C4-2B (cell line): Measurements from ENCODE around the gene TMEM204.

Experiments
- ZFX ChIP-seq: fragments of 450-650 bp; IDR thresholded peaks from 2 replicates; pipeline ENCODE4 v1.6.1; 2017
- TF ChIP-seq, protein P1 (sequence below): fragments of 450-650 bp; conservative IDR thresholded peaks from 2 replicates; pipeline ENCODE4 v1.5.1; 2017; ENCODE audit warnings: mild to moderate bottlenecking

DNA sequence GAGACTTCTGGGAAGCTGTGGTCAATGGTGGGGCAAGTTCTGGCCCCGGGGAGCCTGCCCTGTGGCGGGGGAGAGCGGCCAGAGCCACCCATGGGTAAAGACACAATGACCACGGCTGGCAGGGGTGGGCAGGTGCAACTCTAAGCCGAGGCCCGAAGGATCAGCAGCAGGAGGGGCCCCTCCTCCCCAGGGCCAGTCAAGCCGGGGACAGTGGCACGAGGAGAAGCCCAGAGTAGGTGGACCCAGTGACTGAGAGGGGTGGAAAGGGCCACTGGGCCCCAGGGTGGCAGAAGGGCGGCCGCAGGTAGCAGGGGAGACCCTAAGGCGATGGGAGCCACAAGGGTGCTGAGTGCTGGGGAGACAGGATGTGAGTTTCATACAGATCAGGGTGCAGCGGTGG, 17.7 kb downstream of the TMEM204 start:
- TF ChIP-seq, protein P1, sequence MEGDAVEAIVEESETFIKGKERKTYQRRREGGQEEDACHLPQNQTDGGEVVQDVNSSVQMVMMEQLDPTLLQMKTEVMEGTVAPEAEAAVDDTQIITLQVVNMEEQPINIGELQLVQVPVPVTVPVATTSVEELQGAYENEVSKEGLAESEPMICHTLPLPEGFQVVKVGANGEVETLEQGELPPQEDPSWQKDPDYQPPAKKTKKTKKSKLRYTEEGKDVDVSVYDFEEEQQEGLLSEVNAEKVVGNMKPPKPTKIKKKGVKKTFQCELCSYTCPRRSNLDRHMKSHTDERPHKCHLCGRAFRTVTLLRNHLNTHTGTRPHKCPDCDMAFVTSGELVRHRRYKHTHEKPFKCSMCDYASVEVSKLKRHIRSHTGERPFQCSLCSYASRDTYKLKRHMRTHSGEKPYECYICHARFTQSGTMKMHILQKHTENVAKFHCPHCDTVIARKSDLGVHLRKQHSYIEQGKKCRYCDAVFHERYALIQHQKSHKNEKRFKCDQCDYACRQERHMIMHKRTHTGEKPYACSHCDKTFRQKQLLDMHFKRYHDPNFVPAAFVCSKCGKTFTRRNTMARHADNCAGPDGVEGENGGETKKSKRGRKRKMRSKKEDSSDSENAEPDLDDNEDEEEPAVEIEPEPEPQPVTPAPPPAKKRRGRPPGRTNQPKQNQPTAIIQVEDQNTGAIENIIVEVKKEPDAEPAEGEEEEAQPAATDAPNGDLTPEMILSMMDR, result no peak
- TF ChIP-seq ZFX, result no peak
